ENCODE data around the gene JAZF1. TPM values are rescaled to one million over a fixed set of nuclear protein-coding genes. Genes with fewer than 3 reads are reported as not detected.

JAZF1 gene
- total and polyA plus RNA-seq, 9 donors = 10.4 to 36.0 (median 19.9) TPM

DNA sequence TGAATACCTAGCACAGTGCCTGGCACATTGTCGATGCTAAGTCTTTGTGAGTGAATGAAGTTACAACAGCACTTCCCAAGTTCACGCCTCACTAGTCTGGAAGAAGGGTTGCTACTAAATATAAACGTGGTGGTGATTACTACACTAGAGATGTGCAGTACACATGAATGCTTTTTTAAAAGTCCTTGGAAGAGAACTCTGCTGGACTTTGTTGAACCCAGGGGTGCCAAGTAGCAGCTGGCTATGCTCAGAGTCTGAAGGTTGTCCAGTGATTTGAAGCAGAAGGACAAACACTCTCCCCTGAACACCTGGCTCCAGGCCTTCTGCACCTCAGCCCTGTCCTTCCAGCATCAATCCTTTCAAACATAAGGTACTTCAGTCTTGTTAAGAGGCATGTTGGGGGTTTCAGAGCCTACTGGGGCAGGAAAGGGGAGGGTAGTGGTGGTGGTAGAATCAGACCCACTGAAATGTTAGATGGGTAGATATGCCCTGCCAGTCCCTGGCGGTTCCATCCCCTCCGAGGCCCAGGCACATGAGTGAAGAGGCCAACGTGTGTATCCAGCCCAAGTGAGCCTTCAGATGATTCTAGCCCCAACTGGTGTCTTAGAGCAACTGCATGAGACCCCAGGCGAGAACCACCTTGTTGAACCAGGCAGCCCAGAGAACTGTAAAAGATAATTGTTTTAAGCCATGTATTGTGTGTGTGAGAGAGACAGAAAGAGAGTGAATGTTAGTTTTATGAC, 346.2 kb downstream of the JAZF1 start:
- Histone ChIP-seq H3K36me3 (no peaks in the 10 kb centered on the region), H3K27ac (no peak overlapping the region), H3K4me3 (no peak overlapping the region), H3K9me3 (no peaks in the 10 kb centered on the region), H3K4me1 (ENCODE audit: insufficient read depth) (peaks cover 7% of the 10 kb centered on the region), H3K27me3 (no peaks in the 10 kb centered on the region)
- WGBS, 3 donors = 62 to 74% (median 69%) methylated on average over 7 of the region's 7 CpGs
- intact Hi-C loops (cut with DNase I) = no loop called here
- DNase-seq = no peak
- TF ChIP-seq POLR2A (IDR thresholded peaks at IDR 0.05) = no peak
- TF ChIP-seq EP300 (IDR thresholded peaks at IDR 0.05) = no peak
- TF ChIP-seq, protein P1, sequence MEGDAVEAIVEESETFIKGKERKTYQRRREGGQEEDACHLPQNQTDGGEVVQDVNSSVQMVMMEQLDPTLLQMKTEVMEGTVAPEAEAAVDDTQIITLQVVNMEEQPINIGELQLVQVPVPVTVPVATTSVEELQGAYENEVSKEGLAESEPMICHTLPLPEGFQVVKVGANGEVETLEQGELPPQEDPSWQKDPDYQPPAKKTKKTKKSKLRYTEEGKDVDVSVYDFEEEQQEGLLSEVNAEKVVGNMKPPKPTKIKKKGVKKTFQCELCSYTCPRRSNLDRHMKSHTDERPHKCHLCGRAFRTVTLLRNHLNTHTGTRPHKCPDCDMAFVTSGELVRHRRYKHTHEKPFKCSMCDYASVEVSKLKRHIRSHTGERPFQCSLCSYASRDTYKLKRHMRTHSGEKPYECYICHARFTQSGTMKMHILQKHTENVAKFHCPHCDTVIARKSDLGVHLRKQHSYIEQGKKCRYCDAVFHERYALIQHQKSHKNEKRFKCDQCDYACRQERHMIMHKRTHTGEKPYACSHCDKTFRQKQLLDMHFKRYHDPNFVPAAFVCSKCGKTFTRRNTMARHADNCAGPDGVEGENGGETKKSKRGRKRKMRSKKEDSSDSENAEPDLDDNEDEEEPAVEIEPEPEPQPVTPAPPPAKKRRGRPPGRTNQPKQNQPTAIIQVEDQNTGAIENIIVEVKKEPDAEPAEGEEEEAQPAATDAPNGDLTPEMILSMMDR (IDR thresholded peaks at IDR 0.05) = no peak

- Histone ChIP-seq H3K36me3 (no peaks in the 10 kb centered on the region), H3K27me3 (no peaks in the 10 kb centered on the region), H3K4me1 (ENCODE audit: insufficient read depth) (no peaks in the 10 kb centered on the region), H3K9me3 (no peaks in the 10 kb centered on the region), H3K4me3 (no peak overlapping the region), H3K27ac (no peak overlapping the region)
- no peak for TF ChIP-seq EP300 (IDR thresholded peaks at IDR 0.05)
- no peak for TF ChIP-seq POLR2A (IDR thresholded peaks at IDR 0.05)
- TF ChIP-seq, protein P1 (IDR thresholded peaks at IDR 0.05) = no peak
- WGBS, 3 donors = 63 to 70% (median 68%) methylated on average over 5 of the region's 5 CpGs
- intact Hi-C loops (cut with DNase I) = no loop called here
- no peak for DNase-seq
These were observed 354.2 kb downstream of the JAZF1 start for GRCh38 chr7:27826357-27826756.

DNA sequence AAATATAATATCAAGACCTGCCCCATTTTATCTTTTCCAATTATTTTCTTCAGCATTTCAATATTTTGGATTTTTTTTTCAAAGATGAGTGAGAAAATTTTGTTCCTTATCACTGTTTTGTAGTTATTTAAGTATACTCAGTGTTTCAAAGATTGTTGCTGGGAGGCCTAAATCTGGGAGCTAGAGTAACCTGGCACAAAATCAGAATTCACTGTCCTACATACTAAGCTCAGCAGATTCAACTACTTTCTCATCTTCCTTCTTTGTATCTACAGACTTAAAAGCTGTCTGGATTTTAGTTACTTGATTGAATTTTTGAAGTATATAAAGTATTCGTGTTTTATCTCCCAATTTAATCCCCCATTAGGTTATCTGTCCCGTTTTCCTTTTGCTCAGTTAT, 354.7 kb downstream of the JAZF1 start:
- Histone ChIP-seq H3K27ac (no peak overlapping the region), H3K4me1 (ENCODE audit: insufficient read depth) (no peaks in the 10 kb centered on the region), H3K36me3 (no peaks in the 10 kb centered on the region), H3K27me3 (no peaks in the 10 kb centered on the region), H3K9me3 (no peaks in the 10 kb centered on the region), H3K4me3 (no peak overlapping the region)
- 22 to 45% (median 26%) methylated on average over 2 of the region's 2 CpGs for WGBS, 3 donors
- TF ChIP-seq, protein P1 (IDR thresholded peaks at IDR 0.05) = no peak
- TF ChIP-seq POLR2A (IDR thresholded peaks at IDR 0.05) = no peak
- TF ChIP-seq EP300 (IDR thresholded peaks at IDR 0.05) = no peak
- DNase-seq = no peak
- intact Hi-C loops (cut with DNase I) = no loop called here

- WGBS, 3 donors = 48 to 56% (median 53%) methylated on average over 2 of the region's 2 CpGs
These were observed 358.4 kb downstream of the JAZF1 start for GRCh38 chr7:27822245-27822644.

More at GRCh38 chr7:27822245-27822644, 358.4 kb downstream of the JAZF1 start:
- Histone ChIP-seq H3K9me3 (no peaks in the 10 kb centered on the region), H3K36me3 (no peaks in the 10 kb centered on the region), H3K27ac (no peak overlapping the region), H3K4me3 (no peak overlapping the region), H3K27me3 (no peaks in the 10 kb centered on the region), H3K4me1 (ENCODE audit: insufficient read depth) (no peaks in the 10 kb centered on the region)
- no peak for DNase-seq
- TF ChIP-seq, protein P1 (IDR thresholded peaks at IDR 0.05) = no peak
- TF ChIP-seq POLR2A (IDR thresholded peaks at IDR 0.05) = no peak
- TF ChIP-seq EP300 (IDR thresholded peaks at IDR 0.05) = no peak
- intact Hi-C loops (cut with DNase I) = no loop called here
